HepG2 (cell line): ENCODE data around the gene SERTAD2. TPM values are rescaled to one million over a fixed set of nuclear protein-coding genes. Genes with fewer than 3 reads are reported as not detected.
A peak's percentile ranks its signal among the peaks of the same experiment; 100 is the strongest.

Experiments used
- ATAC-seq: fragments of 200-7000 bp; cut with Tn5 transposase; 3 replicates; pipeline ENCODE4 v1.9.1; 2020; ENCODE audit warnings: mild to moderate bottlenecking, moderate library complexity
- BruUV-seq: library from RNA; stranded (reverse); fragments of 400-500 nt; replicated peaks from 2 replicates; lab custom pipeline; 2021; lab: Mats Ljungman, UMichigan
- CTCF ChIA-PET: fragments of 300-600 bp; formaldehyde crosslinking; extraction: SDS; loops from one replicate; lab custom pipeline; 2021; ENCODE audit warnings: low total read pairs, inconsistent platforms, low intra/inter-chr PET ratio; lab: Yijun Ruan, JAX
- POLR2A ChIA-PET: fragments of 350-600 bp; sonication (Branson Sonifier 250); formaldehyde crosslinking; loops from one replicate; lab custom pipeline; 2020; ENCODE audit warnings: antibody characterized with exemption, inconsistent platforms; lab: Yijun Ruan, JAX
- DNase-seq: peaks from one replicate; pipeline ENCODE4 v3.0.0-alpha.2; 2015; ENCODE audit warnings: low spot score
- FAIRE-seq: peaks from 3 replicates; lab custom pipeline; 2011; peaks lifted over from hg19 to GRCh38; lab: Jason Lieb, UNC
- H2AFZ ChIP-seq: one replicate; pipeline ENCODE4 v1.6.1; 2011; ENCODE audit warnings: low read length, inconsistent platforms
- H3K27ac ChIP-seq: fragments of 300-600 bp; 3 replicates; pipeline ENCODE4 v1.8.0; 2011; ENCODE audit warnings: mixed run types, mild to moderate bottlenecking, mixed read lengths, low read length, inconsistent platforms; ENCODE audit not compliant: insufficient read depth; ENCODE audit errors: extremely low read length
- H3K27me3 ChIP-seq, 2 experiments: fragments of 200-600 bp in 1 of 2; 2 replicates in 1 of 2; 3 replicates in 1 of 2; pipeline versions ENCODE4 v1.6.0 to v1.8.0; 2011; ENCODE audit warnings: low read length in 2 of 2, mild to moderate bottlenecking in 2 of 2, moderate library complexity in 2 of 2, inconsistent platforms in 1 of 2; ENCODE audit not compliant: insufficient read depth in 2 of 2, control insufficient read depth in 1 of 2
- H3K36me3 ChIP-seq, 2 experiments: fragments of 200-600 bp in 1 of 2; replicated peaks in 1 of 2; 2 replicates in 1 of 2; 3 replicates in 1 of 2; pipeline versions ENCODE4 v1.5.1 to v1.8.0; 2011; ENCODE audit warnings: low read length in 2 of 2, inconsistent platforms in 1 of 2; ENCODE audit not compliant: insufficient read depth in 2 of 2, control insufficient read depth in 1 of 2
- H3K4me1 ChIP-seq: 2 replicates; pipeline ENCODE4 v1.5.1; 2012; ENCODE audit warnings: low read length, inconsistent platforms; ENCODE audit not compliant: insufficient read depth
- H3K4me2 ChIP-seq: 2 replicates; pipeline ENCODE4 v1.6.0; 2011; ENCODE audit warnings: low read depth, low read length, inconsistent platforms
- H3K4me3 ChIP-seq, 3 experiments: fragments of 200-600 bp in 1 of 3; sonication (generic), shearing (Covaris generic) in 1 of 3; replicated peaks in 1 of 3; 2 replicates each; pipeline ENCODE4 v1.5.1; 2011 to 2016; ENCODE audit warnings: low read length in 3 of 3, inconsistent platforms in 2 of 3, low read depth in 2 of 3, mild to moderate bottlenecking in 2 of 3, control low read depth in 1 of 3, mixed read lengths in 1 of 3; ENCODE audit not compliant: insufficient read depth in 1 of 3
- H3K79me2 ChIP-seq: one replicate; pipeline ENCODE4 v1.6.1; 2011; ENCODE audit warnings: low read length, inconsistent platforms; ENCODE audit not compliant: insufficient read depth
- H3K9ac ChIP-seq: 2 replicates; pipeline ENCODE4 v1.6.0; 2011; ENCODE audit warnings: mild to moderate bottlenecking, low read depth, low read length, inconsistent platforms; ENCODE audit not compliant: insufficient read depth
- H3K9me3 ChIP-seq: 2 replicates; pipeline ENCODE4 v1.5.1; 2012; ENCODE audit warnings: mild to moderate bottlenecking, low read length
- H4K20me1 ChIP-seq: 2 replicates; pipeline ENCODE4 v1.6.0; 2011; ENCODE audit warnings: inconsistent platforms, mild to moderate bottlenecking, low read length, moderate library complexity; ENCODE audit not compliant: insufficient read depth
- E2F1 ChIP-seq: sonication (generic); formaldehyde crosslinking; IDR thresholded peaks from 2 replicates; pipeline ENCODE4 v1.5.0; 2020; ENCODE audit warnings: missing genetic modification reagents
- HINFP ChIP-seq: sonication (generic); formaldehyde crosslinking; IDR thresholded peaks from 2 replicates; pipeline ENCODE4 v1.4.0; 2020; ENCODE audit warnings: low read depth, mild to moderate bottlenecking, missing genetic modification reagents
- HMG20A ChIP-seq: IDR thresholded peaks from 2 replicates; pipeline ENCODE4 v1.6.1; 2016; ENCODE audit warnings: borderline replicate concordance
- HNF1B ChIP-seq: sonication (generic); formaldehyde crosslinking; IDR thresholded peaks from 2 replicates; pipeline ENCODE4 v1.5.1; 2020; ENCODE audit warnings: mild to moderate bottlenecking, moderate library complexity, missing genetic modification reagents
- JUNB ChIP-seq: sonication (generic); formaldehyde crosslinking; IDR thresholded peaks from 2 replicates; pipeline ENCODE4 v1.8.0; 2022; ENCODE audit warnings: missing genetic modification reagents, mild to moderate bottlenecking, borderline replicate concordance
- NFIC ChIP-seq: IDR thresholded peaks from 2 replicates; pipeline ENCODE4 v1.6.1; 2012; ENCODE audit warnings: mild to moderate bottlenecking, low read length, inconsistent platforms
- SP1 ChIP-seq, 2 experiments: fragments of 450-650 bp in 1 of 2; sonication (generic) in 1 of 2; formaldehyde crosslinking in 1 of 2; IDR thresholded peaks; 2 replicates each; pipeline versions ENCODE4 v1.4.0 to v1.6.1; 2016 to 2020; ENCODE audit warnings: missing genetic modification reagents in 1 of 2
- TBP ChIP-seq: sonication (generic); formaldehyde crosslinking; IDR thresholded peaks from 2 replicates; pipeline ENCODE4 v1.5.0; 2020; ENCODE audit warnings: missing genetic modification reagents
- ZNF224 ChIP-seq: sonication (generic); formaldehyde crosslinking; IDR thresholded peaks from 2 replicates; pipeline ENCODE4 v1.5.0; 2020; ENCODE audit warnings: mild to moderate bottlenecking, missing genetic modification reagents
- ZNF276 ChIP-seq: sonication (generic); formaldehyde crosslinking; IDR thresholded peaks from 2 replicates; pipeline ENCODE4 v1.4.0; 2020; ENCODE audit warnings: mild to moderate bottlenecking, low read depth, missing genetic modification reagents
- ZNF556 ChIP-seq: sonication (generic); formaldehyde crosslinking; IDR thresholded peaks from 2 replicates; pipeline ENCODE4 v1.4.0; 2020; ENCODE audit warnings: mild to moderate bottlenecking, missing genetic modification reagents, borderline replicate concordance
- ZNF557 ChIP-seq: sonication (generic); formaldehyde crosslinking; IDR thresholded peaks from 2 replicates; pipeline ENCODE4 v1.4.0; 2020; ENCODE audit warnings: missing genetic modification reagents
- ZNF704 ChIP-seq: sonication (generic); formaldehyde crosslinking; IDR thresholded peaks from 2 replicates; pipeline ENCODE4 v1.8.1; 2023; ENCODE audit warnings: mild to moderate bottlenecking, inconsistent platforms, moderate library complexity, missing genetic modification reagents, borderline replicate concordance
- ZNF740 ChIP-seq: sonication (generic); formaldehyde crosslinking; IDR thresholded peaks from 2 replicates; pipeline ENCODE4 v1.4.0; 2020; ENCODE audit warnings: missing genetic modification reagents
- WGBS: methylation state at CpG from one replicate; pipeline ENCODE4 v1.1.6; 2017; ENCODE audit warnings: low lambda C conversion rate; 5-methylcytosine and 5-hydroxymethylcytosine counted together
- in situ Hi-C: cut with HindIII; loops from 2 replicates; pipeline ENCODE4 v1.10.0; 2017; ENCODE audit warnings: low pct_unique_long_range_greater_than_20kb; ENCODE audit not compliant: extremely low pct_ligation_motif_present
- intact Hi-C: fragments of 100-400 bp; cut with micrococcal nuclease; formaldehyde crosslinking; loops from one replicate; pipeline ENCODE4 v1.10.0; 2022; ENCODE audit not compliant: unreplicated experiment
- polyA plus RNA-seq, 8 experiments: library from polyadenylated mRNA; depleted of rRNA in 3 of 8; stranded (reverse) in 7 of 8; unstranded in 1 of 8; fragments of >200 nt; fragmentation: Illumina TruSeq in 4 of 8; extraction: Trizol in 4 of 8; gene quantifications; 2 replicates each; pipeline versions ENCODE4 v1.2.1 to v1.2.3, GENCODE V29; 2011 to 2016; ENCODE audit warnings: low read depth in 4 of 8, missing spikeins in 1 of 8, mixed read lengths in 1 of 8; ENCODE audit not compliant: insufficient read depth in 1 of 8
- total RNA-seq, 5 experiments: library from RNA; depleted of rRNA; stranded (reverse); fragments of >200 nt; fragmentation: Illumina TruSeq; extraction: Trizol; gene quantifications; 2 replicates each; pipeline ENCODE4 v1.2.3, GENCODE V29; 2016; ENCODE audit warnings: low read depth in 1 of 5

SERTAD2 gene
- total and polyA plus RNA-seq, 2 of the 13 experiments (the other 11 are each of a cell fraction or from before 2014, with no cell fraction given) = 6.7 to 22.6 TPM

GRCh38 chr2:64643838-64644457 is 9.8 kb downstream of the SERTAD2 start:
- ChIA-PET POLR2A (interaction anchor here (1.0 to 5.0 kb wide), 5 partner anchors 8 to 215 kb away, joined by 3 to 48 read pairs (median 5); partner anchors contain the start of gene SERTAD2), CTCF (no interaction called here)
- peaks cover 100% of the 10 kb centered on the region for H4K20me1 ChIP-seq
- peaks cover 99% of the 10 kb centered on the region for H3K79me2 ChIP-seq
- in situ Hi-C loops = no loop called here
- peak overlapping the region; percentile 97 for H3K4me2 ChIP-seq
- no peak overlapping the region for H2AFZ ChIP-seq
- H3K27me3 ChIP-seq = no peaks in the 10 kb centered on the region
- no peaks in the 10 kb centered on the region for H3K9me3 ChIP-seq
- intact Hi-C loops = loop anchor here (1.0 to 2.0 kb wide), 2 partner anchors 57 to 215 kb away; no protein-coding TSS in a partner anchor
- DNase-seq = no peak
- no TSS peak for BruUV-seq
- WGBS = 78% methylated on average over 8 of the region's 8 CpGs
- peak overlapping the region; percentile 62 for H3K9ac ChIP-seq
- peak overlapping the region; percentile 46 to 65 (median 54); a peak in 4 of 6 replicates for H3K4me3 ChIP-seq
- peaks cover 0 to 14% of the 10 kb centered on the region in 2 experiments; a peak in 2 of 5 replicates for H3K36me3 ChIP-seq
- FAIRE-seq = no peak
- H3K27ac ChIP-seq = peak overlapping the region; percentile 70
- ATAC-seq = no peak
- H3K4me1 ChIP-seq = peaks cover 96% of the 10 kb centered on the region
- TF ChIP-seq ZNF740 (no peak), JUNB (no peak), HMG20A (CRISPR knock-in tag) (no peak), ZNF557 (CRISPR knock-in tag) (no peak), ZNF556 (CRISPR knock-in tag) (no peak), HNF1B (CRISPR knock-in tag) (0 out of 2 replicates have a peak, but pooled peaks have one; percentile 40), E2F1 (no peak), SP1 (IDR thresholded peaks at IDR 0.05) (no peak), SP1 (CRISPR knock-in tag; IDR thresholded peaks at IDR 0.05) (0 out of 2 replicates have a peak, but pooled peaks have one; percentile 27), ZNF224 (CRISPR knock-in tag) (no peak), NFIC (0 out of 2 replicates have a peak, but pooled peaks have one; percentile 5), ZNF276 (no peak), TBP (CRISPR knock-in tag) (no peak), ZNF704 (no peak), HINFP (CRISPR knock-in tag) (no peak)
